Activated T-helper 1 cell treated with anti-CD3 and anti-CD28 coated beads, Interleukin-12 subunit alpha, Interleukin-12 subunit beta, Interleukin-2, Interleukin-4 antibody, amounts not matched to agents 30 ng/mL and 10 ng/mL and 1 ng/mL, durations not matched to agents 14 hours and 24 hours and 36 hours (primary cell): ENCODE measurements around the gene MYO1G. TPM values are rescaled to one million over a fixed set of nuclear protein-coding genes. Genes with fewer than 3 reads are reported as not detected.
A peak's percentile ranks its signal among the peaks of the same experiment; 100 is the strongest.
"Not testable (repeated sequence)": the region's sequence is repeated elsewhere in the genome, so short reads cannot be mapped to it uniquely, and the experiment has no call there.

Experiments
- DNase-seq: peaks from one replicate; pipeline ENCODE4 v3.0.0; 2021; ENCODE audit warnings: low spot score
- H3K27ac Mint-ChIP-seq: one replicate; pipeline ENCODE4 v1.8.0; 2021; ENCODE audit warnings: mild to moderate bottlenecking, mixed read lengths
- H3K27me3 Mint-ChIP-seq: one replicate; pipeline ENCODE4 v1.8.0; 2022; ENCODE audit warnings: mild to moderate bottlenecking, moderate library complexity, mixed read lengths; ENCODE audit not compliant: insufficient read depth
- H3K36me3 Mint-ChIP-seq: one replicate; pipeline ENCODE4 v1.8.0; 2021; ENCODE audit warnings: low read depth, mixed read lengths
- H3K4me1 Mint-ChIP-seq: one replicate; pipeline ENCODE4 v1.8.0; 2021; ENCODE audit warnings: low read depth, mixed read lengths
- H3K4me3 Mint-ChIP-seq: one replicate; pipeline ENCODE4 v1.8.0; 2021; ENCODE audit warnings: mild to moderate bottlenecking, moderate library complexity, mixed read lengths
- H3K9me3 Mint-ChIP-seq: one replicate; pipeline ENCODE4 v1.8.0; 2021; ENCODE audit warnings: mixed read lengths
- intact Hi-C: fragments of 100-400 bp; cut with micrococcal nuclease; formaldehyde crosslinking; loops from one replicate; pipeline ENCODE4 v1.15.1; 2024
- total RNA-seq: library from RNA; stranded (reverse); gene quantifications from 2 replicates; pipeline ENCODE4 v1.2.3, GENCODE V29; 2022

MYO1G gene
- total RNA-seq, 1 donor from 2014 or later: 252 TPM

DNA sequence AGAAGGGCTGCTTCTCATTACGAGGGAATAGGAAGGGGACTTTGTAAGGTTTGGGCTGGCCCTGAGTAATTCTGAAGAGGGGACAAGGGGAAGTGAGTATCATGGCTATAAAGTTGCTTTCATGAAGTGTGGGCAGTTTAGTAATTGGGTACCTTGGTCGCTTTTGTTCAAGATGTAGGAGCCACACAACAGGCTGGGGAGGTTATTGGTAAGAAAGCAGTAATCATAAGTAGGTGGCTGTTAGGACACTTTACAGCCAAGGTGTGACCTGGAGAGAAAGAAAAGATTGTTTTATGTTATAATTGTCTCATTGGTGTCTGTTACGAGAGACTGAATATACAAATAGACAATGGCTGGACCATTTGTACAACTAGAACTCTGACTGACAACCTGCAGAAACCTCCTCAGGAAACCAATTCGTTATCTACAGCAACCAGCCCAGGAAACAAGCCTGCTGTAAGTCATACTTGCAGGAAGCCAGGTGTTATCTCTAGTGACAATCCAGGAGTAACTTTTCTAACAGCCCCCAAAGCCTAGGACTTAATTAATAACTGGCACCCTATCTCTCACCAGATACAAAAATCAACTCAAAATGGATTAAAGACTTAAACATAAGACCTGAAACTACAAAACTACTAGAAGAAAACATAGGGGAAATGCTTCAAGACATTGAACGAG lies 16.2 kb upstream of the MYO1G start:
- peak overlapping the region; percentile 46 for H3K27ac Mint-ChIP-seq
- H3K4me3 Mint-ChIP-seq: peak overlapping the region; percentile 27
- H3K36me3 Mint-ChIP-seq: peaks cover 4% of the 10 kb centered on the region
- peaks cover 41% of the 10 kb centered on the region for H3K4me1 Mint-ChIP-seq
- intact Hi-C loops: loop anchor here (1.0 kb wide), 1 partner anchor 9 kb away; no protein-coding TSS in a partner anchor
- H3K9me3 Mint-ChIP-seq: no peaks in the 10 kb centered on the region
- no peaks in the 10 kb centered on the region for H3K27me3 Mint-ChIP-seq
- DNase-seq: no peak

DNA sequence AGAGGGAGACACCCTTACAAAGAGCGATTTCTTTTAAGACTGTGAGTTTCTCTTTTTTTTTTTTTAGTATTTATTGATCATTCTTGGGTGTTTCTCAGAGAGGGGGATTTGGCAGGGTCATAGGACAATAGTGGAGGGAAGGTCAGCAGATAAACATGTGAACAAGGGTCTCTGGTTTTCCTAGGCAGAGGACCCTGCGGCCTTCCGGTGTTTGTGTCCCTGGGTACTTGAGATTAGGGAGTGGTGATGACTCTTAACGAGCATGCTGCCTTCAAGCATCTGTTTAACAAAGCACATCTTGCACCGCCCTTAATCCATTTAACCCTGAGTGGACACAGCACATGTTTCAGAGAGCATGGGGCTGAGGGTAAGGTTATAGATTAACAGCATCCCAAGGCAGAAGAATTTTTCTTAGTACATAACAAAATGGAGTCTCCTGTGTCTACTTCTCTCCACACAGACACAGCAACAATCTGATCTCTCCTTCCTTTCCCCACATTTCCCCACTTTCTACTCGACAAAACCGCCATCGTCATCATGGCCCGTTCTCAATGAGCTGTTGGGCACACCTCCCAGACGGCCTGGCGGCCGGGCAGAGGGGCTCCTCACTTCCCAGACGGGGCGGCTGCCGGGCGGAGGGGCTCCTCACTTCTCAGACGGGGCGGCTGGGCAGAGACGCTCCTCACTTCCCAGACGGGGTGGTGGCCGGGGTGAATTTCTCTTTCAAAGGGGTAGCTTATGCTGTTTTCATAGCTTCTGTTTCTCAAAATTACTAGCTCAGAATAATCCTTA lies 13.4 kb upstream of the MYO1G start:
- H3K27me3 Mint-ChIP-seq, H3K9me3 Mint-ChIP-seq, H3K36me3 Mint-ChIP-seq, intact Hi-C loops, DNase-seq, H3K4me3 Mint-ChIP-seq, H3K27ac Mint-ChIP-seq: not testable (repeated sequence)
- H3K4me1 Mint-ChIP-seq: peaks cover 50% of the 10 kb centered on the region

DNA sequence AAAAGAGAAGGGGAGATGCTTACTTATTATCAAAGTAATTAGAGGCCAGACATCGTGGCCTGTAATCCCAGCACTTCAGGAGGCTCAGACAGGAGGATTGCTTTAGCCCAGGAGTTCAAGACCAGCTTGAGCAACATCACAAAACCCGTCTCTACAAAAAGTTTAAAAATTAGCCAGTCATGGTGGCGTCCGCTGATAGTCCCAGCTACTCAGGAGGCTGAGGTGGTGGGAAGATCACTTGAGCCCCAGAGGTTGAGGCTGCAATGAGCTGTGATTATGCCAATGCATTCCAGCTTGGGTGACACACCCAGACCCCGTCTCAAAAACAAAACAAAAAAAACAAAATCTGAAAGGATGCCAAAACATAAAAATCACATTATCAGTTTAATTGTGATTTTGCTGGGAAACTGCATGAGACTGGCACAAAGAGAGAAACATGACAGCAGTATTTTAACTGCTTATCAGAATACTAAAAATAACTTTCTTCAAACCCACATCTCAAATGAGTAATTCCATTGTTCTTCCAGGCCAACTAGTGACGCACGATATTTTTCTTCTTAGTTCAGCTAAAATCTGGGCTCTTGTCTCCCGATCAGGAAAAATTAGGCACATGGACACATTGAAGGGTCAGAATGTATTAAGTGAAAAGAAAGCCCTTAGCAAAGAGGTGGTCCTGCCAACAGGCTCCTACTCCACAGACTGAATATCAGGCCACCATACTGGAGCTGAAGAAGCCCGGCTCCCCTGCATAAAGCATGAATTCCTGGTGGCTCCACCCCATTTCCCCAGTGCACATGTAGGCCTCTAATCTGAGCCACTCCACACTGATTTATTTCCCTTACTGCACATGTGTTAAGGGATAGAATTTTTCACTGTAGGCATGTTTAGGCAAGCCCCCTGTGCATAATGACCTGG lies 11.6 kb upstream of the MYO1G start:
- no peak overlapping the region for H3K4me3 Mint-ChIP-seq
- peaks cover 18% of the 10 kb centered on the region for H3K36me3 Mint-ChIP-seq
- no peaks in the 10 kb centered on the region for H3K27me3 Mint-ChIP-seq
- no peak for DNase-seq
- H3K27ac Mint-ChIP-seq: no peak overlapping the region
- intact Hi-C loops: no loop called here
- H3K4me1 Mint-ChIP-seq: peaks cover 40% of the 10 kb centered on the region
- H3K9me3 Mint-ChIP-seq: no peaks in the 10 kb centered on the region

DNA sequence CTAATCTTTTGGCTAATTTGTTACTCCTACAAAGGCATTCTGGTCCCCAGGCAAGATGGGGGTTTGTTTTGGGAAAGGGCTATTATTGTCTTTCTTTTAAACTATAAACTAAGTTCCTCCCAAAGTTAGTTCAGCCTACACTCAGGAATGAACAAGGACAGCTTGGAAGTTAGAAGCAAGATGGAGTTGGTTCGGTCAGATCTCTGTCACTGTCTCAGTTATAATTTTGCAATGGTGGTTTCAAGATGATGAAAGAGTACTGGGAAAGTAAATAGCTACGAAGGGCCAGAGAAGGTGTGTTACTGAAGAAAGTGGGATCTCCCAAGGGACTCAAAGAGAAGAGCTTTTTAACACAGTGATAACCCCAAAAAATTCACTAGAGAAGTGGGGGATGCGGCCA lies 10.3 kb upstream of the MYO1G start:
- no peak overlapping the region for H3K27ac Mint-ChIP-seq
- intact Hi-C loops: no loop called here
- no peaks in the 10 kb centered on the region for H3K9me3 Mint-ChIP-seq

DNA sequence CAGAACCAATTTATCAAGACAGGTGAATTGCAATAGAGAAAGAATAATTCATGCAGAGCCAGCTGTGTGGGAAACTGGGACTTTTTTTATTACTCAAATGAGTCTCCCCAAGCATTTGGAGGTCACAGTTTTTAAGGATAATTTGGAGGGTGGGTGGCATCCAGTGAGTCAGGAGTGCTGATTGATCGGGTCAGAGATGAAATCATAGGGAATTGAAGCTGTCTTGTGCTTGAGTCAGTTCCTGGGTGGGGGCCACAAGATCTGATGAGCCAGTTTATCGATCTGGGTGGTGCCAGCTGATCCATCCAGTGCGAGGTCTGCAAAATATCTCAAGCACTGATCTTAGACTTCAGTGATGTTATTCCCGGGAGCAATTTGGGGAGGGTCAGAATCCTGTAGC lies 9.9 kb upstream of the MYO1G start:
- Mint-ChIP-seq H3K9me3 (no peaks in the 10 kb centered on the region), H3K27ac (no peak overlapping the region), H3K4me3 (peak overlapping the region; percentile 1), H3K36me3 (peaks cover 34% of the 10 kb centered on the region), H3K4me1 (peaks cover 42% of the 10 kb centered on the region), H3K27me3 (no peaks in the 10 kb centered on the region)
- no peak for DNase-seq
- intact Hi-C loops: no loop called here

More for the DNA sequence above, 10.3 kb upstream of the MYO1G start:
- no peak overlapping the region for H3K4me3 Mint-ChIP-seq
- H3K36me3 Mint-ChIP-seq: peaks cover 30% of the 10 kb centered on the region
- peaks cover 39% of the 10 kb centered on the region for H3K4me1 Mint-ChIP-seq
- no peak for DNase-seq
- H3K27me3 Mint-ChIP-seq: no peaks in the 10 kb centered on the region

DNA sequence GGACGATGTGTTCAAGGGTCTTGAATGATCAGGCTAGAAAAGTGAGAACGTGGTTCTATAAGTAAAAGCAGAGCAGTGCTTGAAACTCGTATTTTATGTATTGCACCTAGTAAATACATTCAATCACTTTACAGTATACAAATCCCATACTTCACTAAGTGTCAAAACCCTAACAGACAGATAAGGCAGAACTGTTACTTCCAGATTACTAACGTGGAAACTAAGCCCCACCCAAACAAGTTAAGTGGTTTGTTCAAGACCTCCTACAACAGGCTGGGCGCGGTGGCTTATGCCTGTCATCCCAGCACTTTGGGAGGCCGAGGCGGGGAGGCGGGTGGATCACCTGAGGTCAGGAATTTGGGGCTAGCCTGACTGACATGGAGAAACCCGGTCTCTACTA lies 9.2 kb upstream of the MYO1G start:
- H3K27me3 Mint-ChIP-seq: no peaks in the 10 kb centered on the region
- no peaks in the 10 kb centered on the region for H3K9me3 Mint-ChIP-seq
- intact Hi-C loops: no loop called here
- peak overlapping the region; percentile 98 for H3K4me3 Mint-ChIP-seq
- peaks cover 41% of the 10 kb centered on the region for H3K36me3 Mint-ChIP-seq
- DNase-seq: no peak
- H3K27ac Mint-ChIP-seq: peak overlapping the region; percentile 5
- peaks cover 49% of the 10 kb centered on the region for H3K4me1 Mint-ChIP-seq

DNA sequence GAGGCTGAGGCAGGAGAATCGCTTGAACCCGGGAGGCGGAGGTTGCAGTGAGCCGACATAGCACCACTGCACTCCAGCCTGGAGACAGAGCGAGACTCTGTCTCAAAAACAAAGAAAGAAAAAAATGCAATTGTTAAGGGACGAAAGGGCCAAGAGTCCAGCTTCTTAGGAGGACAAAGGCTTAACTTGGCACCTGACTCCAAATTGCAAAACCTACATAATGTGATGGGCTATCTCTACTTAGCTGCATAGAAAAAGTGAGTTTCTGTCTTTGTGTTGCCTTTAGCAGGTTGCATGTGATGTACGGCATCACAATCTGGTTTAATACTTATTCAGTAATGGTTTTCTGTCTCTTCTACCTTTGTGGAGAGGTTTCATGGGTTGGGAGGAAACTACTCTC lies 8.6 kb upstream of the MYO1G start:
- DNase-seq: no peak
- intact Hi-C loops: no loop called here
- H3K27ac Mint-ChIP-seq: peak overlapping the region; percentile 99
- H3K4me3 Mint-ChIP-seq: peak overlapping the region; percentile 98
- H3K9me3 Mint-ChIP-seq: no peaks in the 10 kb centered on the region
- H3K27me3 Mint-ChIP-seq: no peaks in the 10 kb centered on the region
- peaks cover 45% of the 10 kb centered on the region for H3K36me3 Mint-ChIP-seq
- H3K4me1 Mint-ChIP-seq: peaks cover 55% of the 10 kb centered on the region

DNA sequence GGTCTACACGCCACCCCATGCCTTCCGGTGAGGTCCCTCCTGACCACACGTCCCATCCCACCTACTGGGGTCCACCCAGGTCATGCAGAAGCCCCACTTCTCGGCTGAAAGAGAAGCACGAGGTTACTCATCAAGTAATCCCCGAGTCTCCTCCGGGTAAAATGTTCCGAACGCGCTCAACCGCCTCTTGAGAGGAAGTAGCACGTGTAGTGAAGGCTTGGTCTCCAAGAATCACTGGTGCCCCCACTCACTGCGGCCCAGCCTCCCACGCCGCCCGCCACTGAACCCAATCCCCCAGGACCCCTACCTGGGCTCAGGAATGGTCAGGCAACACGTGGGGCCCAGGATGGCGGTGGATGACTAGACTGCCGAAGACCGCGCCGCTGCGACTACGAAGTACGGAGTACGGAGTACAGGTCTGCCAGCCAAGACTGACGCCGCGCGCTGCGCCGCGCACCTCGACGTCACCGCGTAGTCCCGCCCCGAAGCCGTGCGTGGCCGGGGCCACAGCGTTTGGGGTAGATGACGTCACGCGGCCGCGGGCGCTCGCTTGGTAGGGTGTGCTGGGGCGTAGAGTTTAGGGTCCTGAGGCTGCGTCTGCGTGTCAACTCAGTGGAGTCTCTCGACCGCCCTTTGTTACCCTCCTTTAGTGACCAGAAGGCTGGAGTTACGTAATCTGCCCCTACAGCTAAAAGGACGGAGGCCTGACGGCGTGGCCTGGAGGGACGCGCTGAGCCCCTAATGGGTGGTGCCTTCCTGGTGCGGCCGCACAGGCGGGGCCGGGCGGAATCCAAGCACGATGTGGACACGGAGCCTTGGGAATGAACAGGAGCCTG lies 7.6 kb upstream of the MYO1G start:
- Mint-ChIP-seq H3K9me3 (no peaks in the 10 kb centered on the region), H3K27me3 (no peaks in the 10 kb centered on the region), H3K4me3 (peak overlapping the region; percentile 98), H3K36me3 (peaks cover 46% of the 10 kb centered on the region), H3K27ac (peak overlapping the region; percentile 99), H3K4me1 (peaks cover 64% of the 10 kb centered on the region)
- peak; percentile 96 for DNase-seq
- intact Hi-C loops: loop anchor here (1.0 kb wide), 5 partner anchors 9 to 125 kb away; partner anchors contain the start of genes PURB and TBRG4

DNA sequence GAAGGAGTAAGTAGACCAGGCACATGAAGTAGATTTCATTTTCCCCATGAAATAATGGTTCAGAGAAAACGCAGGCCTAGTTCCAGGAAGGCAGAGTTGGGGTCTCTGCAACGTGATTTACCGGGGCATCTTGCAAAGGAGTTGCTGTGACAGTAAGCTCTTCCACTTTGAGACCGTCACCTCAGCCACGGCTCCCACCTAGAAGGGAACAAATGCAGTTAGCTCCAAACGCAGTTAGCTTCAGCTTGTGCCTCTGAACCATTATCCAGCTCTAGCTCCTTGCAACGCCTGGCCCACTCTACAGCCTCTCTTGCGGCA lies 7.0 kb upstream of the MYO1G start:
- intact Hi-C loops: loop anchor here (1.0 kb wide), 5 partner anchors 9 to 125 kb away; partner anchors contain the start of genes PURB and TBRG4
- peak overlapping the region; percentile 99 for H3K27ac Mint-ChIP-seq
- peaks cover 70% of the 10 kb centered on the region for H3K4me1 Mint-ChIP-seq
- H3K4me3 Mint-ChIP-seq: peak overlapping the region; percentile 98
- no peak for DNase-seq
- H3K36me3 Mint-ChIP-seq: peaks cover 48% of the 10 kb centered on the region
- H3K9me3 Mint-ChIP-seq: no peaks in the 10 kb centered on the region
- H3K27me3 Mint-ChIP-seq: no peaks in the 10 kb centered on the region

DNA sequence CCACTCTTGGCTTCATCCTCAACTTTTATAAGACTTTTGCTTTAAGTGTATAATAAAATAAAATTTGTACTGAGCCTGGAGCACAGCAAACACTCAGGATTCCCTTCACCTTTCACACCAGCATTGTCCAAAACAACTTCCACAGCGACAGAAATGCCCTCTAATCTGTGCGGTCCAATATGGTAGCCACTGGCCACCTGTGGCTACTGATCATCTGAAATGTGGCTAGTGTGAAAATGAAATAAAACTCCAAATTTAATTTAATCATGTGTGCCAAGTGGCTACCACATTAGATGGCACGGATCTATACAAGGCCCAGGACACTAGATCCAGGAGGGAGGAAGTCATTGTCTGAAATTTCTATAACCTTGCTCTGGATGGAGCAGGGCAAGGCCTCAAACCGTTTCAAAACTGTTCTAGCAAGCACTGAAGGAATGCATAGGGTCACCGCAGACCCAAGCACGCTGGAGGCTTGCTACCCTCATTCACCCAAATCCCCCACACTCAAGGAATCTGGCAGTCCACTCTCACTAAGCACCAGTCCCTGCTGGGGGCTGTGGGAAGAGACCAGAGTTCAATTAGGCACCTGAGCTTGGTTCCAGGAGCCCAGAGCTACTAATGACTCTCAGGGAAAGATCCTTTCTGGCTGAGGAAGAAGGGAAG lies 6.3 kb upstream of the MYO1G start:
- intact Hi-C loops: no loop called here
- DNase-seq: no peak
- Mint-ChIP-seq H3K27me3 (no peaks in the 10 kb centered on the region), H3K9me3 (no peaks in the 10 kb centered on the region), H3K27ac (peak overlapping the region; percentile 99), H3K36me3 (peaks cover 51% of the 10 kb centered on the region), H3K4me3 (peak overlapping the region; percentile 98), H3K4me1 (peaks cover 77% of the 10 kb centered on the region)

DNA sequence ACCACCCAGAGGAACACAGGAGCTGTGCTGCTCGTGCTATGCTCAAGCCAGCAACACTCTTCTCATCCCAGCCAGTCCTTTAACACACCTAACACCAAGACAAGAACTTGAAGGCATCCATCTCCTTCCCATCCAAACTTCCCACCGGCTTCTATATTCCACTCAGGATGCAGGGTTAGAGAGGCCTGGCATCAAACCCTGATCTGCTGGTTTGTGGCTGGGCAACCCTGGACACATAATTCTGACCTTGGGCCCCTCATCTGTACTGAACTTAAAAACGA lies 5.6 kb upstream of the MYO1G start:
- peak overlapping the region; percentile 99 for H3K27ac Mint-ChIP-seq
- DNase-seq: no peak
- peaks cover 84% of the 10 kb centered on the region for H3K4me1 Mint-ChIP-seq
- H3K36me3 Mint-ChIP-seq: peaks cover 51% of the 10 kb centered on the region
- no peaks in the 10 kb centered on the region for H3K9me3 Mint-ChIP-seq
- intact Hi-C loops: no loop called here
- H3K4me3 Mint-ChIP-seq: peak overlapping the region; percentile 98
- no peaks in the 10 kb centered on the region for H3K27me3 Mint-ChIP-seq
